ENCODE measurements around the gene CAMK4. TPM values are rescaled to one million over a fixed set of nuclear protein-coding genes. Genes with fewer than 3 reads are reported as not detected.
"Not testable (repeated sequence)": the region's sequence is repeated elsewhere in the genome, so short reads cannot be mapped to it uniquely, and the experiment has no call there.

Gene CAMK4
- total RNA-seq, 2 donors from 2014 or later: 36.0 to 37.0 TPM

DNA sequence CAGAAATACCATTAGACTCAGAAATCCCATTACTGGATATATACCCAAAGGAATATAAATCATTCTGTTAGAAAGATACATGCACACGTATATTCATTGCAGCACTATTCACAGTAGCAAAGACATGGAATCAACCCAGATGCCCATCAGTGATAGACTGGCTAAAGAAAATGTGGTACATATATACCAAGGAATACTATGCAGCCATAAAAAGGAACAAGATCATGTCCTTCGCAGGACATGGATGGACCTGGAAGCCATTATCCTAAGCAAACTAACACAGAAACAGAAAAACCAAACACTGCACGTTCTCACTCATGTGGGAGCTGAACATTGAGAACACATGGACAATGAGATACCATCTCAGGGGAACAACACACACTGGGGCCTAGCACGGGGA is 33.4 kb downstream of the CAMK4 start:
- H3K27ac Mint-ChIP-seq; ATAC-seq (replicated peaks); H3K9me3 Mint-ChIP-seq; H3K27me3 Mint-ChIP-seq: not testable (repeated sequence)
- H3K4me1 Mint-ChIP-seq: peaks cover 41% of the 10 kb centered on the region
- peak overlapping the region; percentile 73 for H3K4me3 Mint-ChIP-seq
- H3K36me3 Mint-ChIP-seq (ENCODE audit: low read depth): peaks cover 15% of the 10 kb centered on the region

DNA sequence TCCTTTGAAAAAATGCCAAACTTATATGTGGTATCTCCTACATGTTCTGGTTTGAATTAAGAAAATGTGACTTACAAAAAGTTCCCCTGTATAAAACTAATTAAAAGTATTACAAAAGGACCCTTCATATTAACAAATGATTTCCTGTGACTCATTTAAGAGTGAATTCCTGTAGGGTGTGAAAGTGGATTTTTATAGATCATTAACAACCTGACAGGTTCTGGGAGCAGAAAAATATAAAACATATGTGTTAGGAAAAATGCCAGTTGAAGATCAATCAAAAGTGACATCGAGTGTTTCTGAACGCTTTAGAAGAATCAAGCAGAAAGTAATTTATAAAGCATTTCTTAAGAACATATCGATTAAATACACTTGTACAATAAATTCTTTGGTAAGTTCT is 35.5 kb downstream of the CAMK4 start:
- peaks cover 17% of the 10 kb centered on the region for H3K36me3 Mint-ChIP-seq (ENCODE audit: low read depth)
- H3K4me1 Mint-ChIP-seq: peaks cover 35% of the 10 kb centered on the region
- no peak overlapping the region for H3K4me3 Mint-ChIP-seq
- H3K27me3 Mint-ChIP-seq: no peaks in the 10 kb centered on the region
- no peak for ATAC-seq (replicated peaks)
- H3K27ac Mint-ChIP-seq: no peak overlapping the region
- H3K9me3 Mint-ChIP-seq: peaks cover 3% of the 10 kb centered on the region

DNA sequence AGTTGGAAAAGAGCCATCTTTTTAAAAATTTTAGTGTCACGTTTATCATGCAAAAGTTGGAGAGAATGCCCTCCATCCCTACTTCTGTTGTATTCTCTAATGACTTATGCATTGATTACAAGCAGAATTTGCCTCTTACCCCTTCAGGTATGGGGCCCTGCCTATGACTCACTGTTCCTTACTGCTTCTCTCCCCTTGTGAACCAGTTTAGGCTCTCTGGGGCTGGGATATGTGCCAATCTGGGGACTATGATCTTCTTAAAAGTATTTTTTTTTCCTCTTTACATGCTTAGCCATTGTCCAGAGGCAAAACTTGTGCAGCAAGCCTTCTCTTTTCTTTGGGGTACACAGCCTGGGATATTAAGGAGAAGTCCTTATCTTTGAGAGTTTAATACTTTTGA is 37.4 kb downstream of the CAMK4 start:
- no peaks in the 10 kb centered on the region for H3K27me3 Mint-ChIP-seq
- ATAC-seq (replicated peaks): peak; percentile 70
- H3K36me3 Mint-ChIP-seq (ENCODE audit: low read depth): peaks cover 5% of the 10 kb centered on the region

DNA sequence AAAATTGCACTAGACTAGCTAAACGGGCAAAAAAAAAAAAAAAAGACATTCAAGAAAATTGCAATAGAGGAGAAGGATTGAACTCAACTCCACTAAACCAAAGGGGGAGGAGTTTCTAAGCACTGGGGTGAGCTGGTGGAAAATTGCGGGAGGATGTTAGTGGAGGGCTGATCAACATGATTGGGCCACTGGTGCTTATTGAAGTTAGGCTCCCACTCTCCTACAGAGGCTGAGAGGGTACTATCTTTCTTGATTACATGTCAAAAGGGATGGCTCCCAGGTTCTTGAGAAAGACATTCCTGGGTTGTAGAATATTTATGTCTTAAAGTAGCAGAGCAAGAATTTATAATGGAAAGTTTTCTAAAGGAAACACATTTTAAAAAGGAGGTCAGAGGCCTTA is 38.0 kb downstream of the CAMK4 start:
- Mint-ChIP-seq H3K4me1 (peaks cover 29% of the 10 kb centered on the region), H3K27ac (no peak overlapping the region), H3K36me3 (ENCODE audit: low read depth) (peaks cover 5% of the 10 kb centered on the region), H3K9me3 (peaks cover 3% of the 10 kb centered on the region), H3K27me3 (no peaks in the 10 kb centered on the region), H3K4me3 (no peak overlapping the region)
- no peak for ATAC-seq (replicated peaks)

More for the DNA sequence above, 37.4 kb downstream of the CAMK4 start:
- Mint-ChIP-seq H3K27ac (no peak overlapping the region), H3K4me3 (no peak overlapping the region), H3K9me3 (peaks cover 3% of the 10 kb centered on the region), H3K4me1 (peaks cover 31% of the 10 kb centered on the region)

DNA sequence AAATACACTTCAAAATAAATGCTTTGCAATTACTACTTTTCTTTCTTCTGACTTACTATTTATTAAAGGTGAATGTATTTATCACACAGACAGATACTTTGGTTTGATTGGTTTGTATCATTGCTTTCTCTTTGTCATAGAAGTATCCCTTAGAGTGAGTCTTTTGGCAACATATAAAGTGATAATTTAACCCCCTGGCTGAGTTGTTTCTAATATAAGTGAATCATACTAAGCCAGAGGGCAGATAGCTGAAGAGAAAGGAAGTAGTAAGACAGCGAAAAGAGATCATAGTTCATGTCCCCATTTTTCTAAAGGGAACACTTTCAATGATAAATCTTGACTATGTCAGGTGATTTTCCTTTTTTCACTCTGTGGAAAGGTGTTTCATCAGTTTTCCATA is 38.6 kb downstream of the CAMK4 start:
- peak; percentile 89 for ATAC-seq (replicated peaks)
- Mint-ChIP-seq H3K4me1 (peaks cover 29% of the 10 kb centered on the region), H3K36me3 (ENCODE audit: low read depth) (peaks cover 5% of the 10 kb centered on the region), H3K9me3 (peaks cover 3% of the 10 kb centered on the region), H3K27me3 (no peaks in the 10 kb centered on the region), H3K4me3 (no peak overlapping the region), H3K27ac (no peak overlapping the region)

DNA sequence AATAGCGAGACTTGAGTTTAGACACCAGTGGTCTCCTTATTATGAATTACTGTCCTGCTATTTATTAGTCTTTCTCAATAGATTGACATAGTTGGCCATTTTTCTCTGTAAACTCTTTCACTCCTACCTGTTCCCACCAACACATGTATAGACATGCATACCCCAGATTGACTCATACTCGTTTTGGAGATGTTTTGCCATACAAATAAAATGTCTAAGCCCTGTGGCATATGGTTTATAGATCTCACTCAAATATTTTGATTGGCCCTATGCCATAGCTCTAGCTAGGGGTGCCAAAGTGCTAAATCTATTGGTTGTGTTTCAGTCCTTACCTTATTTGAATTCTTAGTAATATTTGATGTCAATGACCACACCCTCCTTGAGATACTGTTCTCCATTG is 42.3 kb downstream of the CAMK4 start:
- ATAC-seq (replicated peaks): no peak
- Mint-ChIP-seq H3K4me1 (peaks cover 37% of the 10 kb centered on the region), H3K27ac (peak overlapping the region; percentile 36), H3K36me3 (ENCODE audit: low read depth) (peaks cover 14% of the 10 kb centered on the region), H3K27me3 (no peaks in the 10 kb centered on the region), H3K4me3 (peak overlapping the region; percentile 47), H3K9me3 (peaks cover 9% of the 10 kb centered on the region)

DNA sequence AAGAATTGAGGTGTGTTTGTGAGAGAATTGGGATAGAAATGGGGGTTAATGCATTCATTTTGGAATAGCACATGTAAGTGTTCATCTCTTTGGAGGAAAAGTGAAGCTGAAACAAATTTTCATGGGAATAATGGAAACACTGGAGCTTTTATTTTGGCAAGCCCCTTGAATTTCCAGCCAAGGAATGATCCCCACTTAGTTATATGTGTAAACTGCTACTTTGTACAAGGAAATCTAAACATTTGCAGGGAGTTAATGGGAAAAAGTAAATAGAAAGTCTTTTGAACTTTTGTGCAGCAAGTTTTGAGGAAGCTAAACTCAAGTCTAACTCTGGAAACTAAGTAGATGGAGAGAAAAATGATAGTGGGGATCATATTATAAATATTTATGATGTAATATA is 44.1 kb downstream of the CAMK4 start:
- Mint-ChIP-seq H3K27ac (no peak overlapping the region), H3K4me1 (peaks cover 43% of the 10 kb centered on the region), H3K27me3 (no peaks in the 10 kb centered on the region), H3K4me3 (no peak overlapping the region), H3K36me3 (ENCODE audit: low read depth) (peaks cover 19% of the 10 kb centered on the region), H3K9me3 (peaks cover 9% of the 10 kb centered on the region)
- ATAC-seq (replicated peaks): no peak

DNA sequence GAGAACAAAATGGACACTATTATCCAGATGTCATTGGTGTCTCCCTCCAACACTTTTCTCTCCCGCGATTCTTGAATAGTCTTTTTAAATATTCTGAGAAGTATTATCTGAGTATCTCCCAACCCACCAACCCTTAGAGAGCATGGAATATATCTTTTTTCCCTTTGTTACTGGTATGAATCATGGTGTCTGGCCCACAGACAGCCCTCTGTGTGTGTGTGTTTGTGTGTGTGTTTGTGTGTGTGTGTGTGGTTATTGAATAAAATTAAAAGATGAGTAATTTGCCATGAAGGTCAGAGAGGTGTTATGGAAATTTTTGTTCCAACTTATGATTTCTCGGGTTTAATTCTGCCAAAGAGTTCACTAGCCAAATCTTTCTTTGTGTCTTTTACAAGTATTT is 47.7 kb downstream of the CAMK4 start:
- Mint-ChIP-seq H3K27me3 (no peaks in the 10 kb centered on the region), H3K9me3 (peaks cover 6% of the 10 kb centered on the region), H3K27ac (peak overlapping the region; percentile 65), H3K4me1 (peaks cover 42% of the 10 kb centered on the region), H3K36me3 (ENCODE audit: low read depth) (peaks cover 14% of the 10 kb centered on the region), H3K4me3 (peak overlapping the region; percentile 33)
- ATAC-seq (replicated peaks): peak; percentile 86

DNA sequence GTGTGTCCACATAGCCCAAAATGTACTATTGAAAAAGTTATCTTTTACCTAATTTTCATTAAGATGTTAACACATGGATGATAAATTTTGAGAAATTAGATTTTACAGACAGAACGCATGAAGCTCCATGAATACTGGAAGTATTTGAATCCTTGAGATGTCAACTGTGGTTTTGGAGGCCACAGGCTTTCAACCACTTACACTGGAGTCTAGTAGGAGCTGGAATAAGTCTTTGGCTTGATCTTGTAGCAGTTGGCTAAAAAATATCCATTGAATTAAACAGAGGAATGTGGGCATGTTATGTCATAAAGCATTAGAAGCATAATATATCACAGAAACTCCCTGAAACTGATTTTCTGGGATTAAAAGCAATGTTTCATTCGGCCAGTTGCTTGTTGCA is 52.9 kb downstream of the CAMK4 start:
- Mint-ChIP-seq H3K27ac (peak overlapping the region; percentile 17), H3K9me3 (no peaks in the 10 kb centered on the region), H3K4me3 (peak overlapping the region; percentile 60), H3K36me3 (ENCODE audit: low read depth) (peaks cover 1% of the 10 kb centered on the region), H3K27me3 (no peaks in the 10 kb centered on the region), H3K4me1 (peaks cover 32% of the 10 kb centered on the region)
- no peak for ATAC-seq (replicated peaks)

DNA sequence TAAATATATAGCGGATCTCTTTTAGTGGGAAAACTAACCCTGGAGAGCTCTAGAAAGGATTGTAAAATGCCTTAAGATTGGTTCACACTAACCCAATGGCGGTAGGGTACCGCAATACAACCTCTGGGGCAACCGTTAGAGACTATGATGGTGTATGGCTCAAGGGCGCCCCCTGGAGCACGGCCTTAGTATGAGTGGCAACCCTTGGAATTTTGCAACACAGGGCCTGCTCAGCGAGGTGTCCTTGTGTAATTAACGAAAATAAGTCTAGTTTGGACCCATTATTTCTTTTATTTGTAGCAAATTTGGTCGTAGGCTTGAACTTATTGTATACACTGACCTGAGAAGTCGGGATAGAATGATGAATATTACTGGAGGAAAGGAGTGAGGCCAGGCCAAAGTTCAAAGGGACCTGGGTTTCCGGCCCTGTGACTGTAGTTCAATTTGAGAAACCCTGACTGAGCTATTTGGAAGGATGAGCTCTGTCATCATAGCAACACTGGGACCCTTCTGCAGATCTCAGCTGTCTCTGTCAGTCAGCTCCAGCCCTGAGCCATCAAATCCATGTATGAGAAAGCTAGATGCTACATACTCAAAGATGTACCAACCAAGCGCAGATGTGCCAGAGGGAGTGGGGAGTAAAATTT is 54.8 kb downstream of the CAMK4 start:
- peak; percentile 97 for ATAC-seq (replicated peaks)
- no peaks in the 10 kb centered on the region for H3K27me3 Mint-ChIP-seq
- H3K4me1 Mint-ChIP-seq: peaks cover 34% of the 10 kb centered on the region
- H3K9me3 Mint-ChIP-seq: no peaks in the 10 kb centered on the region
- no peaks in the 10 kb centered on the region for H3K36me3 Mint-ChIP-seq (ENCODE audit: low read depth)
- peak overlapping the region; percentile 80 for H3K27ac Mint-ChIP-seq
- peak overlapping the region; percentile 45 for H3K4me3 Mint-ChIP-seq

DNA sequence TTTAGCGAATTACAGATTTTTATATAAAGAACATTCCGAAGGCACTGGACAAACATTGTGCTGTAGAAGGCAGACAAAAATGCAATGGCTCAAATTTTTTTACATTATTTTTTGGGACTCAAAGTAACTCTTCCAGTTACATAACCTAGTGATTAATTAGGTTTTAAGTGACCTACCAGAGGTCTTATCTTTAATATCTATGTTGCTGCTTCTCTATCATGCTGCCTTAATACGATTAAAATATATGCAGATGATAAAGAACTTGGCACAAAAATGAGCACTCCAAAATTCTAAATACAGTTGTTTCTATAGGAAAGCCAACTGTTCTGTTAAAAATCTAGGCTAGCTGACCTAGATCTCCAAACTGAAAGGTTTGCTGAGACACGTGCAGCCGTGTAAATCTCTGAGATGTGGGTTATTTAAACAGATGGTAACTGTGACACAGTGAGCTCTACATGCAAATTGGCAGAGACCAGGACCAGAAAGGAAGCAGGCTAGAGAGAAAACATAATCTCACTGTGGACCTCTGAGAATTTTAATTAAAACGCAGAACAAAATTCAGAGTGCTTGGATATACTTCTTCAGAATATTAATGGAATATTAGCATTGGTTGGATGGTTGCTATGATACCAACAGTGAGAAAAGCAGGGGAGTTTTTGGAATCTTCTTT is 56.2 kb downstream of the CAMK4 start:
- H3K4me1 Mint-ChIP-seq: peaks cover 30% of the 10 kb centered on the region
- H3K4me3 Mint-ChIP-seq: no peak overlapping the region
- no peaks in the 10 kb centered on the region for H3K36me3 Mint-ChIP-seq (ENCODE audit: low read depth)
- no peaks in the 10 kb centered on the region for H3K27me3 Mint-ChIP-seq
- no peak for ATAC-seq (replicated peaks)
- H3K9me3 Mint-ChIP-seq: no peaks in the 10 kb centered on the region
- H3K27ac Mint-ChIP-seq: no peak overlapping the region

DNA sequence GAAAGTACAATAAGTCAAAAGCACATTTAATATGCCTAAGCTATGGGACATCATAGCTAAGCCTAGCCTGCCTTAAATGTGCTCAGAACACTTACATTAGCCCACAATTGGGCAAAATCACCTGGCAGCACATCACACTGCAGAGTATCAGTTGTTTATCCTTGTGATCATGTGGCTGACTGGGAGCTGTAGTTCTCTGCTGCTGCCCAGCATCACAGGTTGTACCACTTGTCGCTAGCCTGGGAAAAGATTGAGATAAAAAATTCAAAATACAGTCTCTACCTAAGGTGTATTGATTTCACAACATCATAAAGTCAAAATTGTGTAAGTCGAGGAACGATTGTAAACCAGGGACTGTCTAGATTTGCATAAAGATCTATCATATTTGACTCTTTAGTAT is 58.6 kb downstream of the CAMK4 start:
- Mint-ChIP-seq H3K9me3 (no peaks in the 10 kb centered on the region), H3K27me3 (no peaks in the 10 kb centered on the region), H3K27ac (no peak overlapping the region), H3K4me1 (peaks cover 26% of the 10 kb centered on the region), H3K36me3 (ENCODE audit: low read depth) (no peaks in the 10 kb centered on the region), H3K4me3 (no peak overlapping the region)
- no peak for ATAC-seq (replicated peaks)

DNA sequence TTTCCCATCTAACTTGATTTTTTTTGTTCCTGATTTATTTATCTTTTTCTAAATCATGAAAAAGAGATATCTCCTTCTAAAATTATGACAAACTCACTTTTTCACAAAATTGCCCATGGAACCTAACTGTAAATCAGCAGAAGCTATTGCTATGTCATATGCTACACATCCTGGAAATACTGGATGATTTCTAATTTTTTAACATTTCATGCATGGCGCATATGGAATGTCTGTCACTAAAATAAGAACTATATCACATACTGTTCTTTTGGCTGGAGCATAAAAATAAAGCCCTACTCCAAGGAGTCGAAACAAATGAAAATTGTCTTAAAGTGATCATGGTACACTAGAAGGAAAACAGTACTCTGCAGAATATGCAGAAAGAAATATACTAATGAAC is 60.6 kb downstream of the CAMK4 start:
- peak overlapping the region; percentile 19 for H3K27ac Mint-ChIP-seq
- H3K36me3 Mint-ChIP-seq (ENCODE audit: low read depth): no peaks in the 10 kb centered on the region
- H3K4me3 Mint-ChIP-seq: no peak overlapping the region
- H3K4me1 Mint-ChIP-seq: peaks cover 25% of the 10 kb centered on the region
- no peaks in the 10 kb centered on the region for H3K27me3 Mint-ChIP-seq
- ATAC-seq (replicated peaks): no peak
- no peaks in the 10 kb centered on the region for H3K9me3 Mint-ChIP-seq

DNA sequence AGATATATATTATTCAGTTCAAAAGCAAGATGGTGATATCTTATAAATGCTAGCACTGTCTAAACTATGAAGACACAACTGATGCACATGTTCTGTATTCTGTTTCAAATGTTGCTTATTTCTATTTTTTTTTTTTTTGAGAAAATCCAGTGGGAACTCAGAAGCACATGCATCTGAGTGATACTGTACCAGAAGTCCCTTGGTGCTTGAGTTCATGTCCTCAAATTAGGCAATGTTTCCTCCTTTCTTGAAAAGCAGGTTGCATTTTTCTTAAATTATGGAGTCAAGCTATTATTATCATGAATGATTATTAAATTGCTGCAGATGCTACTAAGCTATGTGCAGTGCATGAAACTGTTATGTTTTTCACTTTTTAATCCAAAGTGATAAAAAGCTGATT is 70.4 kb downstream of the CAMK4 start:
- Mint-ChIP-seq H3K4me3 (no peak overlapping the region), H3K36me3 (ENCODE audit: low read depth) (peaks cover 7% of the 10 kb centered on the region), H3K27ac (no peak overlapping the region), H3K4me1 (peaks cover 14% of the 10 kb centered on the region), H3K27me3 (no peaks in the 10 kb centered on the region), H3K9me3 (peaks cover 3% of the 10 kb centered on the region)
- no peak for ATAC-seq (replicated peaks)

DNA sequence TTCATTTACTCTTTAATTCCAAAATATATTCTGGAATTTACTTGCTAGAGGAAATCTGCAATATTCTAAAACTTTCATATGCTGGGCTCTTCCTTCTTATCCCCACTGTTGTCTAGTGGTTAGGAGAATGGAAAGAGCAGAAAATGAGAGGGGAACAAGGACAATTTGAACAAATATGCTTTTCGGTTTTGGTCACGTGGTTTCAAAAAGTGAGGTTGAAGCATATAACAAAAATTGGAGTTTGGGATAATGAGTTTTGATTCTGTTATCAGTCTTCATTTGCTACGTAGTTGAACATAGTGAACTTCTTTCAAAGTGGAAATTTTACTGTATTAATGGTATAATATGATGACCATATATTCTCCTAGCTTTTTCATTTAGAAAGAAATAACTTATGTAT is 71.5 kb downstream of the CAMK4 start:
- no peak overlapping the region for H3K4me3 Mint-ChIP-seq
- no peak overlapping the region for H3K27ac Mint-ChIP-seq
- peaks cover 20% of the 10 kb centered on the region for H3K4me1 Mint-ChIP-seq
- ATAC-seq (replicated peaks): no peak
- H3K9me3 Mint-ChIP-seq: peaks cover 3% of the 10 kb centered on the region
- peaks cover 12% of the 10 kb centered on the region for H3K36me3 Mint-ChIP-seq (ENCODE audit: low read depth)
- H3K27me3 Mint-ChIP-seq: no peaks in the 10 kb centered on the region
